Endothelial cell of umbilical vein (primary cell): ENCODE data around the gene PCSK6. TPM values are rescaled to one million over a fixed set of nuclear protein-coding genes. Genes with fewer than 3 reads are reported as not detected.

ENCODE experiments used
- BruUV-seq: library from RNA; stranded (reverse); fragments of 400-500 nt; replicated peaks from 2 replicates; lab custom pipeline; 2021; lab: Mats Ljungman, UMichigan
- CTCF ChIA-PET: fragments of 300-600, 350-600 bp; sonication (Branson Sonifier 250); formaldehyde crosslinking; loops from one replicate; lab custom pipeline; 2021; ENCODE audit warnings: antibody characterized with exemption, inconsistent platforms; lab: Charles Lee
- POLR2A ChIA-PET: fragments of 300-600, 350-600 bp; sonication (Branson Sonifier 250); formaldehyde crosslinking; loops from one replicate; lab custom pipeline; 2021; ENCODE audit warnings: antibody characterized with exemption, inconsistent platforms; lab: Charles Lee
- DNase-seq: peaks from one replicate; pipeline ENCODE4 v3.0.0-alpha.2; 2011; ENCODE audit warnings: low read depth, low spot score
- FAIRE-seq: peaks from 2 replicates; lab custom pipeline; 2011; peaks lifted over from hg19 to GRCh38; lab: Jason Lieb, UNC
- H2AFZ ChIP-seq: 2 replicates; pipeline ENCODE4 v1.6.0; 2012; ENCODE audit warnings: low read depth, low read length, control low read depth, inconsistent platforms
- H3K27ac ChIP-seq: 2 replicates; pipeline ENCODE4 v1.5.1; 2011; ENCODE audit warnings: low read depth, mild to moderate bottlenecking, control low read depth, low read length, moderate library complexity; ENCODE audit not compliant: insufficient read depth
- H3K27me3 ChIP-seq, 2 experiments: 2 replicates each; pipeline versions ENCODE4 v1.6.0 to v1.6.1; 2011; ENCODE audit warnings: low read length in 2 of 2, mixed read lengths in 1 of 2; ENCODE audit not compliant: control insufficient read depth in 2 of 2, insufficient read depth in 2 of 2
- H3K36me3 ChIP-seq, 2 experiments: 2 replicates in 1 of 2; 3 replicates in 1 of 2; pipeline ENCODE4 v1.5.1; 2011; ENCODE audit warnings: low read length in 2 of 2, mild to moderate bottlenecking in 1 of 2, moderate library complexity in 1 of 2; ENCODE audit not compliant: control insufficient read depth in 2 of 2, insufficient read depth in 2 of 2; ENCODE audit errors: extremely low read depth in 1 of 2
- H3K4me1 ChIP-seq: 3 replicates; pipeline ENCODE4 v1.5.1; 2011; ENCODE audit warnings: mild to moderate bottlenecking, low read length; ENCODE audit not compliant: control insufficient read depth, insufficient read depth; ENCODE audit errors: extremely low read depth
- H3K4me2 ChIP-seq: 2 replicates; pipeline ENCODE4 v1.6.1; 2011; ENCODE audit warnings: low read length, control low read depth, mixed read lengths; ENCODE audit not compliant: insufficient read depth
- H3K4me3 ChIP-seq, 3 experiments: fragments of 200-600 bp in 1 of 3; sonication (generic), shearing (Covaris generic) in 1 of 3; replicated peaks in 1 of 3; 2 replicates each; pipeline ENCODE4 v1.5.1; 2011 to 2016; ENCODE audit warnings: control low read depth in 3 of 3, low read length in 3 of 3, mild to moderate bottlenecking in 2 of 3, inconsistent platforms in 1 of 3, low read depth in 1 of 3, moderate library complexity in 1 of 3; ENCODE audit not compliant: insufficient read depth in 1 of 3
- H3K79me2 ChIP-seq: 2 replicates; pipeline ENCODE4 v1.6.0; 2012; ENCODE audit warnings: low read length, inconsistent platforms; ENCODE audit not compliant: control insufficient read depth, insufficient read depth
- H3K9ac ChIP-seq: replicated peaks from 2 replicates; pipeline ENCODE3; 2011; ENCODE audit warnings: low read length, control low read depth; ENCODE audit not compliant: insufficient read depth; ENCODE audit errors: extremely low read depth
- H3K9me1 ChIP-seq: replicated peaks from 3 replicates; pipeline ENCODE4 v1.6.0; 2011; ENCODE audit warnings: mild to moderate bottlenecking, low read length; ENCODE audit not compliant: control insufficient read depth, insufficient read depth; ENCODE audit errors: extremely low read depth
- H3K9me3 ChIP-seq: replicated peaks from 2 replicates; pipeline ENCODE4 v1.5.1; 2012; ENCODE audit warnings: low read length, inconsistent platforms; ENCODE audit not compliant: control insufficient read depth, insufficient read depth
- H4K20me1 ChIP-seq: replicated peaks from 2 replicates; pipeline ENCODE3; 2011; ENCODE audit warnings: mild to moderate bottlenecking, low read length; ENCODE audit not compliant: control insufficient read depth, insufficient read depth; ENCODE audit errors: extremely low read depth
- EZH2 ChIP-seq: IDR thresholded peaks from 2 replicates; pipeline ENCODE4 v1.6.1; 2012; ENCODE audit warnings: borderline replicate concordance, low read depth, mild to moderate bottlenecking, moderate library complexity, low read length, inconsistent platforms; ENCODE audit not compliant: severe bottlenecking
- FOS ChIP-seq: IDR thresholded peaks from 2 replicates; pipeline ENCODE4 v1.6.1; 2011; ENCODE audit warnings: mild to moderate bottlenecking, low read length, moderate library complexity, borderline replicate concordance; ENCODE audit not compliant: insufficient read depth
- GATA2 ChIP-seq: IDR thresholded peaks from 2 replicates; pipeline ENCODE4 v1.7.0; 2011; ENCODE audit warnings: low read depth, mild to moderate bottlenecking, moderate library complexity, mixed read lengths, low read length; ENCODE audit not compliant: insufficient read length, insufficient read depth
- JUN ChIP-seq: IDR thresholded peaks from 2 replicates; pipeline ENCODE4 v1.6.1; 2011; ENCODE audit warnings: borderline replicate concordance, low read depth; ENCODE audit not compliant: insufficient read length, insufficient read depth
- MYC ChIP-seq: IDR thresholded peaks from one replicate; pipeline ENCODE4 v1.6.1; 2011; ENCODE audit warnings: mild to moderate bottlenecking, low read depth, low read length
- POLR2A ChIP-seq: IDR thresholded peaks from 2 replicates; pipeline ENCODE4 v1.6.1; 2012; ENCODE audit warnings: low read depth, mild to moderate bottlenecking, control low read depth, low read length
- POLR2AphosphoS5 ChIP-seq: IDR thresholded peaks from 2 replicates; pipeline ENCODE4 v1.6.1; 2012; ENCODE audit warnings: low read depth, mild to moderate bottlenecking, control low read depth, low read length, moderate library complexity; ENCODE audit not compliant: insufficient read depth
- dilution Hi-C: fragments of 300-500 bp; cut with MboI; formaldehyde crosslinking; loops from one replicate; pipeline ENCODE4 v1.15.0; 2019; ENCODE audit warnings: low sequenced_read_pairs; ENCODE audit not compliant: extremely low pct_ligation_motif_present
- intact Hi-C: fragments of 100-400 bp; cut with micrococcal nuclease; formaldehyde crosslinking; loops from one replicate; pipeline ENCODE4 v1.10.0; 2022
- polyA plus RNA-seq, 4 experiments: library from polyadenylated mRNA; depleted of rRNA in 3 of 4; stranded (reverse) in 3 of 4; unstranded in 1 of 4; fragments of >200 nt; gene quantifications; 2 replicates each; pipeline versions ENCODE4 v1.2.1 to v1.2.3, GENCODE V29; 2011 to 2012; ENCODE audit warnings: missing spikeins in 1 of 4
- total RNA-seq: library from RNA; stranded (reverse); gene quantifications from 2 replicates; pipeline ENCODE4 v1.2.3, GENCODE V29; 2021
- TF ChIP-seq, protein P1 (sequence below): IDR thresholded peaks from 2 replicates; pipeline ENCODE4 v1.6.1; 2011; ENCODE audit not compliant: insufficient read depth, insufficient read length
- TF ChIP-seq, protein P2 (sequence below), 2 donors: IDR thresholded peaks; 1 replicate in 1 of 2; 2 replicates in 1 of 2; pipeline ENCODE4 v1.5.1; 2011; ENCODE audit warnings: low read length in 2 of 2, mild to moderate bottlenecking in 2 of 2, moderate library complexity in 2 of 2, control low read depth in 1 of 2, inconsistent platforms in 1 of 2, low read depth in 1 of 2; ENCODE audit not compliant: insufficient read depth in 1 of 2; ENCODE audit errors: extremely low read depth in 1 of 2

The PCSK6 gene
- total and polyA plus RNA-seq, 2 donors (not counting 3 experiments of a cell fraction or from before 2014, with no cell fraction given): 0.18 to 0.69 TPM

DNA sequence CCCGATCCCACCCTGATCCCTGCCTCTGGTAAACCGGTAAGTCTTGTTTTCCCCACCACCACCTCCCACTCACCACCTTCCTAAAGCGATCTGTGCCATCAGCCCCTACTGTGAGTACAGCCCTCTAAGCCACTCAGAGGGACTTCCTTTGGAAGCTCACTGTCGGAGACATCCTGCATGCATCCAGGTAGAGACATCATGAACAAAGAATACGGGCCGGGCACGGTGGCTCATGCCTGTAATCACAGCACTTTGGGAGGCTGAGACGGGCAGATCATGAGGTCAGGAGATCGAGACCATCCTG lies 13.7 kb upstream of the PCSK6 start:
- H3K4me1 ChIP-seq: no peaks in the 10 kb centered on the region
- BruUV-seq: no TSS peak
- DNase-seq (no peak), FAIRE-seq (no peak)
- H2AFZ ChIP-seq: no peak overlapping the region
- H3K4me2 ChIP-seq: no peak overlapping the region
- dilution Hi-C loops: no loop called here
- peaks cover 0 to under 1% of the 10 kb centered on the region in 2 experiments for H3K27me3 ChIP-seq
- no peaks in the 10 kb centered on the region for H3K9me1 ChIP-seq
- H3K36me3 ChIP-seq: no peaks in the 10 kb centered on the region
- H4K20me1 ChIP-seq: no peaks in the 10 kb centered on the region
- no peak for TF ChIP-seq MYC
- no peak for TF ChIP-seq POLR2A
- no peak for TF ChIP-seq GATA2
- TF ChIP-seq POLR2AphosphoS5: no peak
- TF ChIP-seq, protein P1, sequence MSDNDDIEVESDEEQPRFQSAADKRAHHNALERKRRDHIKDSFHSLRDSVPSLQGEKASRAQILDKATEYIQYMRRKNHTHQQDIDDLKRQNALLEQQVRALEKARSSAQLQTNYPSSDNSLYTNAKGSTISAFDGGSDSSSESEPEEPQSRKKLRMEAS: no peak
- no peaks in the 10 kb centered on the region for H3K79me2 ChIP-seq
- H3K9me3 ChIP-seq: no peaks in the 10 kb centered on the region
- POLR2A ChIA-PET: no interaction called here
- no peak overlapping the region for H3K4me3 ChIP-seq
- intact Hi-C loops: no loop called here
- CTCF ChIA-PET: interaction anchor here (0.8 to 3.8 kb wide), 5 partner anchors 9 to 203 kb away, joined by 3 to 28 read pairs (median 6); no protein-coding TSS in a partner anchor
- H3K27ac ChIP-seq: no peak overlapping the region
- H3K9ac ChIP-seq: no peak overlapping the region

DNA sequence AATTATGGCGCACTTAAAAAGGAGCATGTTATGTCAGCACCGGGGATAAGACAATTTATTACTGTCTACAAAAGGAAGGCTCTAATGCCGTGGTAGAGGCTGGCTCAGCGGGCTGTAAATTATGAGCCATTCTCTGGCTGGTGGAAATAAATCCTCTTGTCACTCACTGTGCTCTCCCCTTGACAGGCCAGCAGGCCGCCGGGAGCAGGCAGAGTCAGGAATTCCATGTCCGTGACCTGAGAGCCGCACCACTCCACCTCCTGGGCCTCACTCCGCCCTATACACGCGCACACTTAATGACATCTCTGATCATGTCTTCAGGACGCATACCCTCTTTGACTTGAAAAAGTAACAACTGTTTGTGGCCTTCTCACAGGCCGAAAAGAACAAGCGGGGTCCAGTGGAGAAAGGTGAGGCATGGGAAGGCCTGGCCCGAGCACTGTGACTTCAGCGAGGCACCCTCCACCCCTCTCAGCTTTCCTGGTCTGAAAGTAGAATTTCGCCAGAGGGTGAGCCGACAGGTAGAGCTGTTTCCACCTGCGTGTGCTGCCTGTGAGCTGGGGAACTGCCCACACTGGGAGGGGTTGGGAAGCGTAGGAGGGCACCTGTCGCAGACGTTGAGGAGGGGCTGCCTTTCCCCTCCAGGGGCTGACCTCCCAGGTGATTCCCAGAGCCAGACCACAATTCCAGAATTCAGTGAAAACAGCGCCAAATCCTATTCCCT lies 13.2 kb upstream of the PCSK6 start:
- TF ChIP-seq JUN (no peak), FOS (no peak), EZH2 (no peak), MYC (no peak), GATA2 (no peak), POLR2A (no peak), POLR2AphosphoS5 (no peak)
- TF ChIP-seq, protein P1: no peak
- TF ChIP-seq, protein P2, sequence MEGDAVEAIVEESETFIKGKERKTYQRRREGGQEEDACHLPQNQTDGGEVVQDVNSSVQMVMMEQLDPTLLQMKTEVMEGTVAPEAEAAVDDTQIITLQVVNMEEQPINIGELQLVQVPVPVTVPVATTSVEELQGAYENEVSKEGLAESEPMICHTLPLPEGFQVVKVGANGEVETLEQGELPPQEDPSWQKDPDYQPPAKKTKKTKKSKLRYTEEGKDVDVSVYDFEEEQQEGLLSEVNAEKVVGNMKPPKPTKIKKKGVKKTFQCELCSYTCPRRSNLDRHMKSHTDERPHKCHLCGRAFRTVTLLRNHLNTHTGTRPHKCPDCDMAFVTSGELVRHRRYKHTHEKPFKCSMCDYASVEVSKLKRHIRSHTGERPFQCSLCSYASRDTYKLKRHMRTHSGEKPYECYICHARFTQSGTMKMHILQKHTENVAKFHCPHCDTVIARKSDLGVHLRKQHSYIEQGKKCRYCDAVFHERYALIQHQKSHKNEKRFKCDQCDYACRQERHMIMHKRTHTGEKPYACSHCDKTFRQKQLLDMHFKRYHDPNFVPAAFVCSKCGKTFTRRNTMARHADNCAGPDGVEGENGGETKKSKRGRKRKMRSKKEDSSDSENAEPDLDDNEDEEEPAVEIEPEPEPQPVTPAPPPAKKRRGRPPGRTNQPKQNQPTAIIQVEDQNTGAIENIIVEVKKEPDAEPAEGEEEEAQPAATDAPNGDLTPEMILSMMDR (IDR thresholded peaks at IDR 0.05; ENCODE audit: extremely low read depth in 1 of 2, insufficient read depth in 1 of 2, low read depth in 1 of 2, low read length in 2 of 2): no peak
- Histone ChIP-seq H4K20me1 (no peaks in the 10 kb centered on the region), H3K4me2 (no peak overlapping the region), H3K9ac (no peak overlapping the region), H3K36me3 (no peaks in the 10 kb centered on the region), H3K9me1 (no peaks in the 10 kb centered on the region), H3K4me3 (no peak overlapping the region), H3K79me2 (no peaks in the 10 kb centered on the region), H3K9me3 (no peaks in the 10 kb centered on the region), H3K27me3 (no peaks in the 10 kb centered on the region), H3K4me1 (no peaks in the 10 kb centered on the region), H3K27ac (no peak overlapping the region), H2AFZ (no peak overlapping the region)
- BruUV-seq: no TSS peak
- CTCF ChIA-PET: interaction anchor here (0.6 to 3.8 kb wide), 30 partner anchors 8 to 214 kb away, joined by 3 to 90 read pairs (median 6); partner anchors contain the start of gene SNRPA1
- intact Hi-C loops (loop anchor here (1.0 kb wide), 2 partner anchors 139 to 202 kb away; no protein-coding TSS in a partner anchor), dilution Hi-C loops (no loop called here)
- no peak for FAIRE-seq
- POLR2A ChIA-PET: no interaction called here
- DNase-seq: no peak
